Esophagus mucosa (tissue), 1 donor: ENCODE measurements around the gene IER2. TPM values are rescaled to one million over a fixed set of nuclear protein-coding genes. Genes with fewer than 3 reads are reported as not detected.
"Not testable (repeated sequence)": the region's sequence is repeated elsewhere in the genome, so short reads cannot be mapped to it uniquely, and the experiment has no call there.

ENCODE experiments used
- ATAC-seq: fragments of 200-7000 bp; cut with Tn5 transposase; one replicate; pipeline ENCODE4 v1.9.1; 2020
- total RNA-seq: library from RNA; stranded (reverse); gene quantifications from one replicate; pipeline ENCODE4 v1.2.4, GENCODE V29; 2023
- donor health status: DM: yes; HTN: yes; CAD: no.

Gene IER2
- total RNA-seq, 1 donor from 2014 or later = 97.7 TPM

- ATAC-seq = no peak
Measured at GRCh38 chr19:13139633-13140311, 10.4 kb upstream of the IER2 start.

DNA sequence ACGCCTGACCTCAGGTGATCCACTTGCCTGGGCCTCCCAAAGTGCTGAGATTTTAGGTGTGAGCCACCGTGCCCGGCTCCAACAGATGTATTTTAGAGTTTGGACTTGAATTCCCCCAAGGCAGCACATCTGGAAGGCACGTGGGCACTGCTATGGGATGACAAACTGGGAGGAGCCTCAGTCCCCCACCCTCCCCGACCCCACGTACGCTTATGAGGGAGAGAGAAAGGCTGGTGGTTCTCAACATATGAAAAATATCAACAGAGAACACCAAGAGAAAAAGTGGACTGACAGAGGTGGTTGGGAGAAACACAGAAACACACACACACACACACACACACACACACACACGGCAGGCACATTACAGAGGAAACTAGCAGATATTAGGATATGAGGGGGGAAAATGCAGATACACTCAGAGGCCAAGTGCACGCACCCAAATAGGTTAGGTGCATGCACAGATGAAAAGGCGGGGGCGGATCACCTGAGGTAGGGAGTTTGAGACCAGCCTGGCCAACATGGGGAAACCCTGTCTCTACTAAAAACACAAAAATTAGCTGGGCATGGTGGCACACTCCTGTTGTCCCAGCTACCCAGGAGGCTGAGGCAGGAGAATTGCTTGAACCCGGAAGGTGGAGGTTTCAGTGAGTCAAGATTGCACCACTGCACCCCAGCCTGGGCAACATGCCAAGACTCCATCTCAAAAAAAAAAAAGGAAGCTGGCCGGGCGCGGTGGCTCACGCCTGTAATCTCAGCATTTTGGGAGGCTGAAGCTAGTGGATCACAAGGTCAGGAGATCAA is 3.2 kb upstream of the IER2 start:
- ATAC-seq = no peak

- not testable (repeated sequence) for ATAC-seq
Measured at GRCh38 chr19:13149173-13149627, 1.0 kb upstream of the IER2 start.

DNA sequence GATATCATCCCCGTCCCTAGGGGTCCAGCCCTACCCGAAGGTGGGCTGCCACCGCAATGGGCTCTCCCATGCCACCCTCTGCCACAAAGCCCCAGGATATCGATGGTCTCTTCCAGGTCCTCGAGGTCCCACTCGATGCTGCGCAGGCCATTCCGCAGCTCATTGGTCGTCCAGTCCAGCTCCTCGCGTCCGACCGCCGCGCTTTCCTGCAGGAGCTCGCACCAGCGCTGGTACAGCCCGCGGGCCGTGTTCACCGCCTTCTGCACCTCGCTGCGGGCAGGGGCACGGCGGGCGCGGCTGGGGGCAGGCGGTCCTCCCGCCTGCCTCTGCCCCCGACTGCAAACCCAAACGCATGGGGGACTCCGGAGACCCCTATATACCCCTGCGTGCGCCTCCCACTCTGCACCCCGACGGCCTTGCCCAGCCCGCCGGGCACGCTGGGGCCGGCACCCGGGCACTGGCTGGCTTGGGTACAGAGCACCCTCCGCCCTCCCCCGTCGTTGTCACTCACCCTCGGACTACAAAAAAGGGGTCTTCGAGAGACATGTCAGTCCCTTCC is 504 bp upstream of the IER2 start:
- peak; percentile 0 for ATAC-seq

GRCh38 chr19:13150931-13151604 is 857 bp downstream of the IER2 start:
- no peak for ATAC-seq

DNA sequence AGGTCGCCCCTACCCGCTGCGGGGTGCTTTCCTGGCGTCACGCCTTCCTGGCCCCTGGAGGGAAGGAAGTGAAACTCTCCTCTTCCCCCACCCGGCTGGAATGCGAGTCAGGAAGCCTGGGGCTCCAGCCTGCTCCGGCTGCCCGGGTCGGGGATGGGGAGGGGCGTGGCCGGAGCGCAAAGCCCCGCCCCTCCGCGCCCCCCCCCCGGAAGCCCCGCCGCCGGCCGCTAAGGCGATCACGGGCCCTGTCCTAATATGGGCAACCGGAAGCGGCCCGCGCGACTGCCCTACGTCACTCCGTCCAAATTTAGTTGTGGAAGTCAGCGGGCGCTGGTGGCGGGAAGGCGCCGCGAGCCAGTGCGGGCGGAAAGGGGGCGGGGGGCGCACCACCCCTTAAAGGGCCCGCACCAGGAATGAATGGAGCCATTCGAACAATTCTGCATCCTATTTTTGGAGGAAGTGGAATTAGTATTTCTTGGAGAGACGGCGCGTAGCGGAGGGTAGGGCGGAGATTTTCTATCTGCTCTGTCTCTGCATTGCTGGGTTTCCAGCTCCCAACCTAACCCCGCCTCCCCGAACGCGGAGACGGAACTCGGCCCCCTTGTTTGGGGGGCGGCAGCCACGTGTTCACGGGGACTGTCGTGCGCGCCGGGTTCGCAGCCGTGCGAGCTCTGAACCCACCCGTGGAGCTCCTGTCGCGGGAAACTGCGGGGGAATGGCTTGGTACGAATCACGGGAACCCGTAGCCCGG is 1.6 kb downstream of the IER2 start:
- ATAC-seq = peak; percentile 59

GRCh38 chr19:13152356-13152973 is 2.3 kb downstream of the IER2 start:
- ATAC-seq = peak; percentile 0

DNA sequence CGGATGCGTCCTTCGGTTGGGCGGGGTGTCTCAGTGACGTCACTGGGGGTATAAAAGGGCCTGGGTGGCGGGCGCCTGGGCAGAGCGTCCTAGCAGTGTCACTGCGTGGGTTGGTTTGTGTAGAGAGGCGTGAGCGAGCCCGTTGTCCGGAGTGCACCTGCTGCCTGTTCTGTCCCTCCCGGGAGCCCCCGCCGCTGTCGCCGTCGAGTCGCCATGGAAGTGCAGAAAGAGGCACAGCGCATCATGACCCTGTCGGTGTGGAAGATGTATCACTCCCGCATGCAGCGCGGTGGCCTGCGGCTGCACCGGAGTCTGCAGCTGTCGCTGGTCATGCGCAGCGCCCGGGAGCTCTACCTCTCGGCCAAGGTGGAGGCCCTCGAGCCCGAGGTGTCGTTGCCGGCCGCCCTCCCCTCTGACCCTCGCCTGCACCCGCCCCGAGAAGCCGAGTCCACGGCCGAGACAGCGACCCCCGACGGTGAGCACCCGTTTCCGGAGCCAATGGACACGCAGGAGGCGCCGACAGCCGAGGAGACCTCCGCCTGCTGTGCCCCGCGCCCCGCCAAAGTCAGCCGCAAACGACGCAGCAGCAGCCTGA is 2.9 kb downstream of the IER2 start:
- ATAC-seq = peak; percentile 46

DNA sequence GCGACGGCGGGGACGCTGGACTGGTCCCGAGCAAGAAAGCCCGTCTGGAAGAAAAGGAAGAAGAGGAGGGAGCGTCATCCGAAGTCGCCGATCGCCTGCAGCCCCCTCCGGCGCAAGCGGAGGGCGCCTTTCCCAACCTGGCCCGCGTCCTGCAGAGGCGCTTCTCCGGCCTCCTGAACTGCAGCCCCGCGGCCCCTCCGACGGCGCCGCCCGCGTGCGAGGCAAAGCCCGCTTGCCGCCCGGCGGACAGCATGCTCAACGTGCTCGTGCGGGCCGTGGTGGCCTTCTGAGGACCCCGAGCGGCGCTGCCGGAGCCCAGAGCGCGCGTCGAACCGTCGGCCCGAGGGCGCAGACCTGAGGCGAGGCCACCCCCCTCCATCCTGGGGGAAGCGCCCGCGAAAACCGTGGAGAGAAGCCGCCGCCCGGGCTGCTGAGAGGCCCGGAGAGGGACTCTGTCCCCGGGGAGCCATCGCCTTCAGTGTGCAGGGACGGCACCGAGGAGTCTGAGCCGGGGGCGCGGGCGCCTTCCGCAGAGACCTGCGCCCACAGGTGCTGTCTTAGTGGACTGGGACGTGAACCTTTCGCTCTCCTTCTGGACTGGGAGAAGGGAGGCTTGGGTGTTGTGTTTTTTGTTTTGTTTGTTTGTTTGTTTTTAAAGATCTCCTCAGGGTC is 3.5 kb downstream of the IER2 start:
- no peak for ATAC-seq

DNA sequence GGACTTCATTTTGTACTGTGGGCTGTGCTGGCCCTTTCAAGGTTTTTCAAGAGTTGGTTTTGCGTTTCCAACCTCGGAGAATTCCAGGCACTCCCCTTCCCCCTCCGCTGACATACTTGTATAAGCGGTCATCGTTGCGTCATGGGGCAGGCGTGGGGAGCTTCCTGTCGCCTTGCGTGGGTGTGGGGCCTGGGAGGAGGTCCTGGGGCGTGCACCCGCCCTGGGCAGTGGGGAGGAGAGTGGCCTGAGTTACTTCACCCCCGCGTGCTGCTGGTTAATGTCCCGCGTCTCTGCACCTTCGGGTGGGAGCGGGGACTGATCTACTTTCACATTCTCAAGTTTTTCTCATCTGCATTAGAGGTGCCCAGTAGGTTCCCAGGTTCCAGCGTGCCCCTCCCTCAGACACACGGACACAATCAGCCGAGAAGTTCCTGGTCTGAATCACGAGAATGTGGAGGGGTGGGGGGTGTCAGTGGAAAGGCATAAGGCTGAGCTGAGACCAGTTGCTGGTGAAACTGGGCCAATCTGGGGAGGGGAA is 4.1 kb downstream of the IER2 start:
- ATAC-seq = peak; percentile 10

- ATAC-seq = peak; percentile 18
Measured at GRCh38 chr19:13154911-13155471, 4.8 kb downstream of the IER2 start.

DNA sequence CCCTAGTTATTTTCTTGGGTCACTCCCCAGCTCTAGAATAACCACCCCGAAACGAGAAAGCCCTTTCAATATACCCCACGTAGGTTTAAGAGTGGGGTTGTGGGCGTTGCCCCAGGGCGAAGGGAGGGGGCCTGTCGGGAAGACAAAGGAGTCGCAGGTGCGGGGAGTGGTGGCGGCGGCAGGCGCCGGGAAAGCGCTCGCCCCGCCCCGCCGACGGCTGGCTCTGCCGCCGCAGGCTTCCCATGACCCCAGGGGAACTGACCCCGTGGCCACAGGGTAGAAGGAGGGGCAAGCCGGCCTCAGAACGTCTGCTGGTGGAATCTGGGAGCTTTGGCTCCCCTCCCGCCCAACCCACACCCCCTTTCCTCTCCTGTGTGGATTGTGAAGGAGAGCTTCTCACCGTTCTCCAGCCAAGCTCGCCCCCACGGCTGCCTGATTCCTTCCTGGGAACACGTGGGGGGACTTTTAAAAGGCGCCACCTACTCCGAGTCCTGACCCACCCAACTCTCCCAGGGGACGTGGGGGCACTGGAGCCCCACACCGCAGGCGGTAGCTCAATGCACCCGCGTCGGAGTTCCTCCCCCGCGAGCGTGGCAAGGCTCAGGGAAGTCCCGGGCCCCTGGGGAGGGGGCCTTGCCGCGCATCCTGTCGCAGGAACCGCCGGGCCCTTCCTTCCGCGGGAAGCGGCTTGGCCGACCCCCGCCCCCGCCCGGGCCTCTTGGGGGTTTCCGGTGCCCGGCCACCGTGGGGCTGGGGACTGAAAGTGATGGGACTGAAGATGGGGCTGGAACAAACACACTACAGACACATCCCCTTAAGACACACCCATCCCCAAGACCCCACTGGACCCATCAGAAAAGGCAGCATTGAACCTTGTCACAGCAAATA is 5.5 kb downstream of the IER2 start:
- peak; percentile 5 for ATAC-seq

- no peak for ATAC-seq
Measured at GRCh38 chr19:13159713-13160112, 9.5 kb downstream of the IER2 start.

GRCh38 chr19:13160557-13160956 is 10.3 kb downstream of the IER2 start:
- ATAC-seq = no peak

DNA sequence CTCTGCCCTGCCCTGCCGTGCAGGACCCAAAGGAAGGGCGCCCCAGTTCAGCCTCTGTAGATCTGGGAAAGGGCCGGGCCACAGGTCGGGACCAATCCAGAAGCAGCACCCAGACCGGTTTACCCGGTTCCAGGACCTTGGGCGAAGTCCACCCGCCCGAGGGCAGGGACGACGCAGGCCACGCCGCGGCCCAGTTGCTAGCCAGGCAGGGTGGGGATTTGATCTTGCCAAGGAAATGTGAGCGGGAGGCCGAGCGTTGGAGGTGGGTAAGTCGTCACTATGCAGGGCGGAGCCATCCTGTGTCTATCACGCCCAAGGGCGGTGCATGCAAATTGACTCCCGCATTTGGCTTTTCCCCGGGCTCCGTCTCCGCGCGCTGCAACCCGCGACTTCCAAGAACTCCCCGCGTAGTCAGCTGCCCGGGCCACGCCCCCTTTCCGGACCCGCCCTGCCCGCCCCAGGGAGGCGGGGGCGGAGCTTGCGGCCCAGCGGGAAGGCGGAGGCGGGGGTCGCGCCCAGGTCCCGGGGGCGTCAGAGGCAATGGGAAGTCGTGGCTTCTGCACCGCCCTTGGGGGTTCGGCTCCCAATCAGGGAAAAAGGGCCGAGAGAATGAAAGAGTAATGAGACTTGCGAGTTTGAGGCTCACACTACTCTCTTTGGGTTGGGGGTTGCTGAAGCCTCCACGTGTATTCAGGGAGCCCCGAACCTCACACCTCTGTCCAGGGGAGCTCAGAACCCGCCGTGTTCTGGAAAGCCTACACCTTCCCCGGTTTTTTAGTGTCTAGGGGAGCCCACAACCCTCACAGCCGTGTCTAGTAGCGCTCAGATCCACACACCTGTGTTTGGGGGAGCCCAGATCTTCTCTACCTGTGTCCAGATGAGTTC is 12.8 kb downstream of the IER2 start:
- peak; percentile 82 for ATAC-seq

DNA sequence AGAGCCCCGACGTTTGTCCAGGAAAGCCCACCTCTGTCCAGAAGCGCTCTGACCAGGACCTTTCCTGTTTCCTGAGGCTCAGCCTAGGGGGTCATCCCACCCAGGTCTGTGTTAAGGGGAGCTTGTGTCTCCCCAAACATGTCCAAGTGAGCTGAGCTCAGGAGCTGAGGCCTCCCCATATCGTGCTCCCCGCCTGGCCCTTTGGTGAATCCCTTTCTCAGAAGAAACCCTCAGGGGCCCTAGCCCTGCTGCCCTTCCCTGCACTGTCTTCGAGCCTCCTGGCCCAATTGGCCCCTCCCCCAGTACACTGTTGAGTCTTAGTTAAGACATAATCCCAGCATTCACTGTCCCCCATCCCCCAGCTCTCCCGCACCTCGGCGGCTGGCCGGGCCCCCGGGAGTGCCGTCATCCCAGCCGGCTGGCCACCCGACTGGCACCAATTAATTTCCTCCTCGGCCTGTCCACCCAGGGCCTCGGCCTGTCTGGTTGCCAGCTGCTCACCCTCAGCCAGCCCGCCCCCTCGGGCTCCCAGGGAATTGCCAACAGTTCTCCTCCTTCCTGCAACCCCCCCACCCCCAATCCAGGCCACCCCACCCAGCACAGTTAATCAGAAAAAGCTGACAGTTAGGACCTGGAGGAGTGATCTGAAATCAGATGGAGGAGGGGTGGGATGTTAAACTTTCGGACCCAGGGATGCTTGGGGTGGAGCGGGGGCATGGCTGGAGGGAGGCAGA is 13.6 kb downstream of the IER2 start:
- ATAC-seq = peak; percentile 32
